Psoas muscle (tissue), 8 donors: ENCODE results near the gene HMX1. TPM values are rescaled to one million over a fixed set of nuclear protein-coding genes. Genes with fewer than 3 reads are reported as not detected.

Experiments
- ATAC-seq, 4 donors: fragments of 200-7000 bp; cut with Tn5 transposase; one replicate each; pipeline ENCODE4 v1.9.1; 2020; ENCODE audit warnings: moderate library complexity in 3 of 4, mild to moderate bottlenecking in 2 of 4
- DNase-seq, 2 donors: peaks; one replicate each; pipeline ENCODE4 v3.0.0-alpha.2; 2020
- H3K27ac ChIP-seq: fragments of 200-600 bp; one replicate; pipeline ENCODE4 v1.8.0; 2022
- H3K27me3 ChIP-seq, 3 donors: fragments of 200-600 bp in 1 of 3; one replicate each; pipeline versions ENCODE4 v1.6.1 to v1.8.0; 2013 to 2022; ENCODE audit warnings: low read length in 2 of 3, mild to moderate bottlenecking in 2 of 3, moderate library complexity in 1 of 3; ENCODE audit not compliant: insufficient read depth in 3 of 3
- H3K36me3 ChIP-seq, 2 donors: fragments of 200-600 bp in 1 of 2; one replicate each; pipeline versions ENCODE4 v1.6.1 to v1.8.0; 2013 to 2022; ENCODE audit warnings: low read depth in 1 of 2, mild to moderate bottlenecking in 1 of 2, moderate library complexity in 1 of 2; ENCODE audit not compliant: insufficient read depth in 1 of 2
- H3K4me1 ChIP-seq: fragments of 200-600 bp; one replicate; pipeline ENCODE4 v1.8.0; 2022
- H3K4me3 ChIP-seq: fragments of 200-600 bp; one replicate; pipeline ENCODE4 v1.8.0; 2022; ENCODE audit warnings: mild to moderate bottlenecking
- H3K9me3 ChIP-seq: fragments of 200-600 bp; one replicate; pipeline ENCODE4 v1.8.0; 2022
- CTCF ChIP-seq: fragments of 200-600 bp; IDR thresholded peaks from one replicate; pipeline ENCODE4 v1.8.0; 2022; ENCODE audit warnings: antibody characterized with exemption
- WGBS, 3 donors: extraction: QIAGEN DNeasy Blood & Tissue Kit; methylation state at CpG; one replicate each; pipeline versions ENCODE4 v1.1.6 to v1.1.7; 2013; 5-methylcytosine and 5-hydroxymethylcytosine counted together
- intact Hi-C, 2 donors: fragments of 100-400 bp; cut with DNase I; formaldehyde crosslinking; loops; one replicate each; pipeline versions ENCODE4 v1.11.0 to v1.14.2; 2022
- polyA plus RNA-seq, 3 donors: library from polyadenylated mRNA; stranded (reverse); fragments of 200-250 nt; gene quantifications; one replicate each; pipeline ENCODE4 v1.2.3, GENCODE V29; 2013
- total RNA-seq, 4 donors: library from RNA; stranded (reverse); fragmentation: NEBNext Ultra II Directional in 2 of 4; extraction: Animal tissue kit (Norgen Biotek cat#: 25700) in 2 of 4; gene quantifications; one replicate each; pipeline versions ENCODE4 v1.2.1 to v1.2.4, GENCODE V29; 2021 to 2023
- donor health status: healthy with polysubstance abuse.
- donor health status: DM: no; HTN: no; CAD: no; lungs with moderate emphysema.
- donor health status: Bipolar disorder and iron deficiency.
- donor health status: healthy.
- donor health status: DM: yes; HTN: yes; CAD: no.
- donor health status: DM: no; HTN: no; CAD: no.
- donor health status: DM: no; HTN: no; CAD: no.
- donor health status: DM: yes; HTN: yes; CAD: no.

The HMX1 gene
- total and polyA plus RNA-seq, 7 donors, result not detected

GRCh38 chr4:8904666-8905065 lies 33.0 kb upstream of the HMX1 start:
- no peaks in the 10 kb centered on the region for H3K4me1 ChIP-seq
- no peak for TF ChIP-seq CTCF
- intact Hi-C loops, result no loop called here
- peaks cover 0 to 2% (median 2%) of the 10 kb centered on the region in 3 donors for H3K27me3 ChIP-seq
- H3K9me3 ChIP-seq, result peaks cover 20% of the 10 kb centered on the region
- no peaks in the 10 kb centered on the region for H3K36me3 ChIP-seq
- DNase-seq (peak in 1 of 2 donors; percentile 22), ATAC-seq (no peak)
- 70 to 76% (median 72%) methylated on average over 6 of the region's 6 CpGs for WGBS, 3 donors
- no peak overlapping the region for H3K4me3 ChIP-seq
- H3K27ac ChIP-seq, result no peak overlapping the region

GRCh38 chr4:8904041-8904501 lies 32.4 kb upstream of the HMX1 start:
- peak in 1 of 2 donors; percentile 8 for DNase-seq
- no peak overlapping the region for H3K4me3 ChIP-seq
- ATAC-seq, result no peak
- peaks cover 0 to 5% (median 2%) of the 10 kb centered on the region in 3 donors for H3K27me3 ChIP-seq
- H3K36me3 ChIP-seq, result no peaks in the 10 kb centered on the region
- TF ChIP-seq CTCF, result no peak
- intact Hi-C loops, result no loop called here
- H3K27ac ChIP-seq, result no peak overlapping the region
- H3K4me1 ChIP-seq, result no peaks in the 10 kb centered on the region
- peaks cover 20% of the 10 kb centered on the region for H3K9me3 ChIP-seq
- 82 to 87% (median 86%) methylated on average over 9 of the region's 9 CpGs for WGBS, 3 donors

- intact Hi-C loops, result no loop called here
- Histone ChIP-seq H3K4me1 (no peaks in the 10 kb centered on the region), H3K27me3 (peaks cover 0 to 15% (median 3%) of the 10 kb centered on the region in 3 donors), H3K4me3 (no peak overlapping the region), H3K36me3 (no peaks in the 10 kb centered on the region), H3K9me3 (peaks cover 20% of the 10 kb centered on the region), H3K27ac (no peak overlapping the region)
- no peak for DNase-seq
- WGBS, 3 donors, result 88 to 92% (median 90%) methylated on average over 6 of the region's 6 CpGs
- TF ChIP-seq CTCF, result no peak
- no peak for ATAC-seq
Observed at GRCh38 chr4:8901335-8901734, 29.7 kb upstream of the HMX1 start.

- intact Hi-C loops, result no loop called here
- Histone ChIP-seq H3K4me1 (no peaks in the 10 kb centered on the region), H3K9me3 (peaks cover 20% of the 10 kb centered on the region), H3K27ac (no peak overlapping the region), H3K36me3 (no peaks in the 10 kb centered on the region), H3K27me3 (peaks cover 0 to 23% (median 3%) of the 10 kb centered on the region in 3 donors), H3K4me3 (no peak overlapping the region)
- TF ChIP-seq CTCF, result no peak
- ATAC-seq, result no peak
- DNase-seq, result no peak
- 74 to 89% (median 82%) methylated on average over 6 of the region's 6 CpGs for WGBS, 3 donors
Observed at GRCh38 chr4:8900588-8900987, 28.9 kb upstream of the HMX1 start.

GRCh38 chr4:8898419-8898818 lies 26.8 kb upstream of the HMX1 start:
- 34 to 40% (median 38%) methylated on average over 10 of the region's 10 CpGs for WGBS, 3 donors
- Histone ChIP-seq H3K9me3 (peaks cover 20% of the 10 kb centered on the region), H3K4me3 (no peak overlapping the region), H3K27ac (no peak overlapping the region), H3K4me1 (no peaks in the 10 kb centered on the region), H3K27me3 (peaks cover 0 to 44% (median 15%) of the 10 kb centered on the region in 3 donors), H3K36me3 (no peaks in the 10 kb centered on the region)
- ATAC-seq, result no peak
- no peak for DNase-seq
- TF ChIP-seq CTCF, result no peak
- intact Hi-C loops, result no loop called here
